Neutrophil (primary cell): ENCODE measurements around the gene ING1.
"Not testable (repeated sequence)": the region's sequence is repeated elsewhere in the genome, so short reads cannot be mapped to it uniquely, and the experiment has no call there.

Experiments
- H3K27ac ChIP-seq: fragments of 200-600 bp; sonication (generic); 2 replicates; pipeline ENCODE4 v1.5.1; 2016; ENCODE audit warnings: mild to moderate bottlenecking, moderate library complexity
- H3K27me3 ChIP-seq: fragments of 200-600 bp; sonication (generic); 2 replicates; pipeline ENCODE4 v1.6.0; 2016; ENCODE audit warnings: mild to moderate bottlenecking
- H3K36me3 ChIP-seq: fragments of 200-600 bp; sonication (generic); 2 replicates; pipeline ENCODE4 v1.5.1; 2017
- H3K4me1 ChIP-seq, 2 experiments: fragments of 200-600 bp in 1 of 2; sonication (generic) in 1 of 2; 1 replicate in 1 of 2; 2 replicates in 1 of 2; pipeline versions ENCODE4 v1.5.1 to v1.6.1; 2013 to 2016; ENCODE audit warnings: low read depth in 1 of 2, low read length in 1 of 2, mild to moderate bottlenecking in 1 of 2, moderate library complexity in 1 of 2; ENCODE audit not compliant: control insufficient read depth in 1 of 2, insufficient read depth in 1 of 2
- H3K4me3 ChIP-seq, 2 experiments: fragments of 200-600 bp in 1 of 2; sonication (generic) in 1 of 2; 1 replicate in 1 of 2; 2 replicates in 1 of 2; pipeline ENCODE4 v1.5.1; 2013 to 2016; ENCODE audit warnings: low read depth in 1 of 2, low read length in 1 of 2, mild to moderate bottlenecking in 1 of 2, moderate library complexity in 1 of 2
- H3K9me3 ChIP-seq: fragments of 200-600 bp; sonication (generic); 2 replicates; pipeline ENCODE4 v1.5.1; 2016
- CTCF ChIP-seq: fragments of 200-600 bp; sonication (generic); IDR thresholded peaks from 2 replicates; pipeline ENCODE4 v1.5.1; 2016; ENCODE audit warnings: antibody characterized with exemption

ING1 gene

DNA sequence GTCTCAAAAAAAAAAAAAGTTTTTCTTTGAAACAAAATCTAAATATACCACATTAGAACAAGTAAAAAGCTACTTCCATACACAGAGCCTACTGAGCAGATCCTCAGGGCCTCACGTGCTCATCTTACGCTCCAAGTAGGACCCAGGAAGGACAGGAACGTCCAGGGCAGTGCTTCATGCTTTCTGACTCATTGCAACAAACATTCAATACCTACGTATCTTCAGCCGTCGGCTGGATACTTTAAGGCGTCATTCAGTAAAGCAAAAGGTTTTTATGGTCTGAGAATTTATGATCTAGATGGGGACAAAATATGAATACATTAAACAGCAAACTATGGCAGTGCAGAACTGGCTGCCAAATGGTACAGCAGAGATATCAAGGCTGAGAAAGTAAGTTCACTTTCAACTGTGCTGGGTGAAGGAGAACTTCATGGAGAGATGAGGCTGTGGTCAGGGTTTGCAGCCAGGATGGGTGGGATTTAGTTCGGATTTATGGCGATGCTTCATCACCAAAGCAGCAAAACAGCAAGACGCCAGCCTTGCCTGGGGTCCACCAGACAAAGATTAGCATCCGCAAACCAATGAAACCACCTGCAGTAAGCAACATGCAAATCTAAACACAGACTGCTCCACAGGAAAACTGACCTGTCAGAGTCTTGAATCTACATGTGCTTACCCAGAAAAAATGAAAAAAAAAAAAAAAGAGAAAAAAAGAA, 28.0 kb upstream of the ING1 start:
- H3K4me1 ChIP-seq, result no peaks in the 10 kb centered on the region
- H3K27me3 ChIP-seq, result no peaks in the 10 kb centered on the region
- no peak overlapping the region for H3K27ac ChIP-seq
- H3K9me3 ChIP-seq, result no peaks in the 10 kb centered on the region
- peaks cover 75% of the 10 kb centered on the region for H3K36me3 ChIP-seq
- H3K4me3 ChIP-seq, result no peak overlapping the region
- TF ChIP-seq CTCF, result no peak

- Histone ChIP-seq H3K36me3 (peaks cover 57% of the 10 kb centered on the region), H3K9me3 (no peaks in the 10 kb centered on the region), H3K4me1 (no peaks in the 10 kb centered on the region), H3K27ac (no peak overlapping the region), H3K27me3 (no peaks in the 10 kb centered on the region), H3K4me3 (no peak overlapping the region)
- TF ChIP-seq CTCF, result no peak
These were observed 25.8 kb upstream of the ING1 start for GRCh38 chr13:110687736-110688135.

GRCh38 chr13:110689041-110689440, 24.5 kb upstream of the ING1 start:
- H3K36me3 ChIP-seq, result peaks cover 48% of the 10 kb centered on the region
- TF ChIP-seq CTCF, result no peak
- H3K27me3 ChIP-seq, result no peaks in the 10 kb centered on the region
- H3K4me3 ChIP-seq, result no peak overlapping the region
- no peak overlapping the region for H3K27ac ChIP-seq
- H3K9me3 ChIP-seq, result no peaks in the 10 kb centered on the region
- H3K4me1 ChIP-seq, result no peaks in the 10 kb centered on the region

- Histone ChIP-seq H3K4me1 (no peaks in the 10 kb centered on the region), H3K9me3 (no peaks in the 10 kb centered on the region), H3K36me3 (peaks cover 41% of the 10 kb centered on the region), H3K27ac (no peak overlapping the region), H3K27me3 (no peaks in the 10 kb centered on the region), H3K4me3 (no peak overlapping the region)
- no peak for TF ChIP-seq CTCF
These were observed 23.8 kb upstream of the ING1 start for GRCh38 chr13:110689711-110690110.

DNA sequence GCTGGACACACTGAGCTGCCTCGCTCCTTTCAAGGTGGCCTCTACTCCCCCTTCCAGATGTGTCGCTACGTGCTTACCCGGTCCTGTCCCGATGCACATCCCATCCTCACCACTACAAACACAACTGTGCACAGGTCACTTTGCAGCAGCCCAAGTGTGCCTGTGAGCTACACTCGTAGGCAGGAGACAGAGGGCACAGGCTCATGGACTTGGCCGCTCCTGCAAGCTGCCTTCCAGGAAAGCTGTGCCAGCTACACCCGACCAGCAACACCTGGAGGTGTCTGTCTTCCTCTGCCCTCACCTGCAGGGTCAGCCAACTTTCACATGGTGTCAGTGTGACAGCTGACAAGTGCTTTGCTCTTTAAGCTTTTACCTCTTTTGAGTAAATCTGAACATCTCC, 23.0 kb upstream of the ING1 start:
- Histone ChIP-seq H3K36me3 (peaks cover 33% of the 10 kb centered on the region), H3K4me3 (no peak overlapping the region), H3K4me1 (no peaks in the 10 kb centered on the region), H3K27ac (no peak overlapping the region), H3K27me3 (no peaks in the 10 kb centered on the region), H3K9me3 (no peaks in the 10 kb centered on the region)
- TF ChIP-seq CTCF, result no peak

- H3K36me3 ChIP-seq, result not testable (repeated sequence)
These were observed 17.7 kb upstream of the ING1 start for GRCh38 chr13:110695774-110696173.

More at GRCh38 chr13:110695774-110696173, 17.7 kb upstream of the ING1 start:
- not testable (repeated sequence) for H3K27me3 ChIP-seq, H3K9me3 ChIP-seq, H3K27ac ChIP-seq, H3K4me3 ChIP-seq
- H3K4me1 ChIP-seq, result peaks cover 32 to 37% of the 10 kb centered on the region in 2 experiments
